Activated CD4-positive, alpha-beta T cell treated with anti-CD3 and anti-CD28 coated beads, Interleukin-2, amount 10 ng/mL, durations not matched to agents 24 days and 14 days (primary cell): ENCODE results near the gene ING1. TPM values are rescaled to one million over a fixed set of nuclear protein-coding genes. Genes with fewer than 3 reads are reported as not detected.

Experiments
- DNase-seq: peaks from one replicate; pipeline ENCODE4 v3.0.0; 2022
- H3K27ac Mint-ChIP-seq: one replicate; pipeline ENCODE4 v1.8.0; 2022; ENCODE audit warnings: mild to moderate bottlenecking, mixed read lengths
- H3K27me3 Mint-ChIP-seq: one replicate; pipeline ENCODE4 v1.8.0; 2022; ENCODE audit warnings: mixed read lengths
- H3K36me3 Mint-ChIP-seq: one replicate; pipeline ENCODE4 v1.8.0; 2022; ENCODE audit warnings: low read depth, mild to moderate bottlenecking, mixed read lengths
- H3K4me1 Mint-ChIP-seq: one replicate; pipeline ENCODE4 v1.8.0; 2021; ENCODE audit warnings: mixed read lengths
- H3K4me3 Mint-ChIP-seq: one replicate; pipeline ENCODE4 v1.8.0; 2022; ENCODE audit warnings: mild to moderate bottlenecking, moderate library complexity, mixed read lengths
- H3K9me3 Mint-ChIP-seq: one replicate; pipeline ENCODE4 v1.8.0; 2021; ENCODE audit warnings: mixed read lengths
- intact Hi-C: fragments of 100-400 bp; cut with micrococcal nuclease; formaldehyde crosslinking; loops from one replicate; pipeline ENCODE4 v1.15.1; 2023
- total RNA-seq: library from RNA; stranded (reverse); gene quantifications from 2 replicates; pipeline ENCODE4 v1.2.3, GENCODE V29; 2022

The ING1 gene
- total RNA-seq, 1 donor from 2014 or later: 18.4 TPM

GRCh38 chr13:110756219-110756631 is 42.7 kb downstream of the ING1 start:
- no peak overlapping the region for H3K4me3 Mint-ChIP-seq
- intact Hi-C loops: no loop called here
- no peaks in the 10 kb centered on the region for H3K4me1 Mint-ChIP-seq
- peaks cover 6% of the 10 kb centered on the region for H3K27me3 Mint-ChIP-seq
- no peak for DNase-seq
- no peak overlapping the region for H3K27ac Mint-ChIP-seq
- H3K36me3 Mint-ChIP-seq: no peaks in the 10 kb centered on the region
- H3K9me3 Mint-ChIP-seq: no peaks in the 10 kb centered on the region

GRCh38 chr13:110757296-110757695 is 43.8 kb downstream of the ING1 start:
- Mint-ChIP-seq H3K4me1 (no peaks in the 10 kb centered on the region), H3K27me3 (peaks cover 6% of the 10 kb centered on the region)
- intact Hi-C loops: no loop called here

GRCh38 chr13:110758195-110758805 is 44.8 kb downstream of the ING1 start:
- Mint-ChIP-seq H3K9me3 (no peaks in the 10 kb centered on the region), H3K4me3 (no peak overlapping the region), H3K4me1 (no peaks in the 10 kb centered on the region)

More at GRCh38 chr13:110757296-110757695, 43.8 kb downstream of the ING1 start:
- DNase-seq: no peak
- Mint-ChIP-seq H3K9me3 (no peaks in the 10 kb centered on the region), H3K4me3 (no peak overlapping the region), H3K36me3 (no peaks in the 10 kb centered on the region), H3K27ac (no peak overlapping the region)

GRCh38 chr13:110759710-110760109 is 46.2 kb downstream of the ING1 start:
- H3K27me3 Mint-ChIP-seq: peaks cover 8% of the 10 kb centered on the region
- no peaks in the 10 kb centered on the region for H3K36me3 Mint-ChIP-seq
- H3K9me3 Mint-ChIP-seq: peaks cover 5% of the 10 kb centered on the region
- H3K27ac Mint-ChIP-seq: no peak overlapping the region
- no peak for DNase-seq
- H3K4me3 Mint-ChIP-seq: no peak overlapping the region
- intact Hi-C loops: no loop called here
- no peaks in the 10 kb centered on the region for H3K4me1 Mint-ChIP-seq

More at GRCh38 chr13:110758195-110758805, 44.8 kb downstream of the ING1 start:
- DNase-seq: no peak
- H3K36me3 Mint-ChIP-seq: no peaks in the 10 kb centered on the region
- peaks cover 6% of the 10 kb centered on the region for H3K27me3 Mint-ChIP-seq
- intact Hi-C loops: no loop called here
- H3K27ac Mint-ChIP-seq: no peak overlapping the region

- no peak overlapping the region for H3K27ac Mint-ChIP-seq
- peaks cover 5% of the 10 kb centered on the region for H3K9me3 Mint-ChIP-seq
Observed at GRCh38 chr13:110760611-110761010, 47.1 kb downstream of the ING1 start.

GRCh38 chr13:110766671-110767430 is 53.4 kb downstream of the ING1 start:
- no peak overlapping the region for H3K4me3 Mint-ChIP-seq
- no peak overlapping the region for H3K27ac Mint-ChIP-seq
- no peak for DNase-seq
- H3K4me1 Mint-ChIP-seq: peaks cover 2% of the 10 kb centered on the region
- intact Hi-C loops: no loop called here
- peaks cover 5% of the 10 kb centered on the region for H3K9me3 Mint-ChIP-seq
- peaks cover 21% of the 10 kb centered on the region for H3K27me3 Mint-ChIP-seq
- H3K36me3 Mint-ChIP-seq: no peaks in the 10 kb centered on the region

More at GRCh38 chr13:110760611-110761010, 47.1 kb downstream of the ING1 start:
- peaks cover 13% of the 10 kb centered on the region for H3K27me3 Mint-ChIP-seq
- no peaks in the 10 kb centered on the region for H3K36me3 Mint-ChIP-seq
- H3K4me1 Mint-ChIP-seq: no peaks in the 10 kb centered on the region
- H3K4me3 Mint-ChIP-seq: no peak overlapping the region
- DNase-seq: no peak
- intact Hi-C loops: no loop called here

- no peak overlapping the region for H3K4me3 Mint-ChIP-seq
- H3K9me3 Mint-ChIP-seq: peaks cover 5% of the 10 kb centered on the region
- peaks cover 2% of the 10 kb centered on the region for H3K4me1 Mint-ChIP-seq
- DNase-seq: no peak
- H3K27ac Mint-ChIP-seq: no peak overlapping the region
- intact Hi-C loops: no loop called here
- H3K27me3 Mint-ChIP-seq: peaks cover 21% of the 10 kb centered on the region
- H3K36me3 Mint-ChIP-seq: no peaks in the 10 kb centered on the region
Observed at GRCh38 chr13:110767476-110767875, 54.0 kb downstream of the ING1 start.

- peaks cover 2% of the 10 kb centered on the region for H3K4me1 Mint-ChIP-seq
- no peak overlapping the region for H3K27ac Mint-ChIP-seq
- DNase-seq: no peak
- no peaks in the 10 kb centered on the region for H3K36me3 Mint-ChIP-seq
- H3K9me3 Mint-ChIP-seq: no peaks in the 10 kb centered on the region
- peaks cover 20% of the 10 kb centered on the region for H3K27me3 Mint-ChIP-seq
- no peak overlapping the region for H3K4me3 Mint-ChIP-seq
- intact Hi-C loops: no loop called here
Observed at GRCh38 chr13:110769097-110769496, 55.6 kb downstream of the ING1 start.

- Mint-ChIP-seq H3K27ac (no peak overlapping the region), H3K9me3 (no peaks in the 10 kb centered on the region), H3K4me1 (peaks cover 2% of the 10 kb centered on the region), H3K27me3 (peaks cover 25% of the 10 kb centered on the region), H3K36me3 (no peaks in the 10 kb centered on the region), H3K4me3 (no peak overlapping the region)
- intact Hi-C loops: no loop called here
- DNase-seq: no peak
Observed at GRCh38 chr13:110770678-110771077, 57.2 kb downstream of the ING1 start.

GRCh38 chr13:110771194-110771593 is 57.7 kb downstream of the ING1 start:
- no peak for DNase-seq
- Mint-ChIP-seq H3K4me3 (no peak overlapping the region), H3K4me1 (peaks cover 2% of the 10 kb centered on the region), H3K27ac (no peak overlapping the region), H3K36me3 (no peaks in the 10 kb centered on the region), H3K9me3 (no peaks in the 10 kb centered on the region), H3K27me3 (peaks cover 24% of the 10 kb centered on the region)
- intact Hi-C loops: no loop called here

- Mint-ChIP-seq H3K4me1 (peaks cover 2% of the 10 kb centered on the region), H3K9me3 (no peaks in the 10 kb centered on the region), H3K36me3 (no peaks in the 10 kb centered on the region), H3K4me3 (no peak overlapping the region), H3K27me3 (peaks cover 21% of the 10 kb centered on the region), H3K27ac (no peak overlapping the region)
- intact Hi-C loops: no loop called here
- DNase-seq: no peak
Observed at GRCh38 chr13:110772091-110772984, 58.8 kb downstream of the ING1 start.
